ENCODE measurements around the gene C15orf61.

C15orf61 gene

DNA sequence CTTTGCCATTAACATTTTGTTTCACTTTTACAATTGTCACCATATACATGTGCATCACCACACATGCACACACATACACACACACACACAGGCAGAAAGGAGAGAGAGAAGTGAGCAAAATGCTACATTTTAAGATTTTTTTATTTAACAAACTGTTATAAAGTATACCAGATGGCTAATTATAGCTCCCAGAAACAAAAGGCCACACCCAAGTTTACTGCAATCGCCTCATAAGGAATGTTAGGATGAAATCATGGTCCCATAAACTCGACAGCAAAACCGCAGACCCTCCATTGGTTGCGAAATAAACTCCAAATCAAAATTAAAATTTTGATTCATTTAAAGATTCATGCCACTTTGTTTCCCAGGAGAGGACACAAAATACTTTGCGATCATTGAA is 16.1 kb upstream of the C15orf61 start:
- Histone ChIP-seq H3K4me1 (no peaks in the 10 kb centered on the region), H3K27ac (no peak overlapping the region), H3K4me3 (no peak overlapping the region), H3K9me3 (no peaks in the 10 kb centered on the region), H3K36me3 (peaks cover 0 to 6% (median 4%) of the 10 kb centered on the region in 3 donors), H3K27me3 (no peaks in the 10 kb centered on the region)
- TF ChIP-seq, protein P1, sequence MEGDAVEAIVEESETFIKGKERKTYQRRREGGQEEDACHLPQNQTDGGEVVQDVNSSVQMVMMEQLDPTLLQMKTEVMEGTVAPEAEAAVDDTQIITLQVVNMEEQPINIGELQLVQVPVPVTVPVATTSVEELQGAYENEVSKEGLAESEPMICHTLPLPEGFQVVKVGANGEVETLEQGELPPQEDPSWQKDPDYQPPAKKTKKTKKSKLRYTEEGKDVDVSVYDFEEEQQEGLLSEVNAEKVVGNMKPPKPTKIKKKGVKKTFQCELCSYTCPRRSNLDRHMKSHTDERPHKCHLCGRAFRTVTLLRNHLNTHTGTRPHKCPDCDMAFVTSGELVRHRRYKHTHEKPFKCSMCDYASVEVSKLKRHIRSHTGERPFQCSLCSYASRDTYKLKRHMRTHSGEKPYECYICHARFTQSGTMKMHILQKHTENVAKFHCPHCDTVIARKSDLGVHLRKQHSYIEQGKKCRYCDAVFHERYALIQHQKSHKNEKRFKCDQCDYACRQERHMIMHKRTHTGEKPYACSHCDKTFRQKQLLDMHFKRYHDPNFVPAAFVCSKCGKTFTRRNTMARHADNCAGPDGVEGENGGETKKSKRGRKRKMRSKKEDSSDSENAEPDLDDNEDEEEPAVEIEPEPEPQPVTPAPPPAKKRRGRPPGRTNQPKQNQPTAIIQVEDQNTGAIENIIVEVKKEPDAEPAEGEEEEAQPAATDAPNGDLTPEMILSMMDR (IDR thresholded peaks at IDR 0.05) = no peak
- no peak for DNase-seq
- intact Hi-C loops (cut with DNase I; ENCODE audit: low total_unique reads) = no loop called here

GRCh38 chr15:67505675-67506572 is 15.0 kb upstream of the C15orf61 start:
- intact Hi-C loops (cut with DNase I; ENCODE audit: low total_unique reads) = no loop called here
- DNase-seq = no peak
- peaks cover 0 to 6% (median 4%) of the 10 kb centered on the region in 3 donors for H3K36me3 ChIP-seq
- no peaks in the 10 kb centered on the region for H3K9me3 ChIP-seq
- no peak overlapping the region for H3K4me3 ChIP-seq
- H3K27ac ChIP-seq = no peak overlapping the region
- TF ChIP-seq, protein P1 (IDR thresholded peaks at IDR 0.05) = no peak
- H3K4me1 ChIP-seq = no peaks in the 10 kb centered on the region
- H3K27me3 ChIP-seq = no peaks in the 10 kb centered on the region

DNA sequence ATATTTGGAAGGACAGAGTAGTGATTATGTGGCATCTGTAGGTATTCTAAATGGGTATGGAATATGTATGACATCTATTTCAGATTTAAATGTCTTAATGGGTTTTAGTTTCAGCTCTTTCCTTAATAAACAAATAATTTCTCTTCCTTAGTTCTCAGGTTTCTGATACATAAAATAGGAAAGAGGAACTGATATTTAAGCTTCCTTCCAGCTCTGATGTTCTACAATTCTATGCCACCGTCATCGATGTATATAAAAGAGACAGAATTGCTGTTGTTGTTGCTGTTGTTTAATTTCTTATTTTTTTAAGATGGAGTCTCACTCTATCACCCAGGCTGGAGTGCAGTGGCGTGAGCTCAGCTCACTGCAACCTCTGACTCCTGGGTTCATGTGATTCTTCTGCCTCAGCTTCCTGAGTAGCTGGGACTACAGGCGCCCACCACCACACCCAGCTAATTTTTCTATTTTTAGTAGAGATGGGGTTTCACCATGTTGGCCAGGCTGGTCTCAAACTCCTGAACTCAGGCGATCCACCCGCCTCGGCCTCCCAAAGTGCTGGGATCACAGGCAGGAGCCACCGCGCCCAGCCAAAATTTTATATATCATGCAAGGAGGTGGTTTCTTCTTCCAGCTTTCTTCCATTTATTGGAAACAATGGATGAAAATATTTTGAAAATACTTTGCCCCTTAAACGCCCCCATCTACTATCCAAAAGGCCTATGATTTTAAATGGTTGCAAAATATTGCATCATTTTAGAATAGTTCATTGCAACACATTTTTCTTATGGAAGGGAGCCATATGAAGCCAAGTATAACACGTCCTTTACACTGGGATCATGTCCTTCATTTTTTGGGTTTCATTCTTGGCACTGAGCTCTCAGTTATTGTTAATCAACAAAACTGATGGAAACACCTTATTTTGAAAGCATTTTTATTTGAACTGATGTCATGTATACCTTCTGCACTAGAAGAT is 13.9 kb upstream of the C15orf61 start:
- H3K27ac ChIP-seq = no peak overlapping the region
- TF ChIP-seq, protein P1 (IDR thresholded peaks at IDR 0.05) = no peak
- intact Hi-C loops (cut with DNase I; ENCODE audit: low total_unique reads) = no loop called here

GRCh38 chr15:67508407-67508806 is 12.5 kb upstream of the C15orf61 start:
- intact Hi-C loops (cut with DNase I; ENCODE audit: low total_unique reads) = no loop called here

More for the DNA sequence above, 13.9 kb upstream of the C15orf61 start:
- Histone ChIP-seq H3K36me3 (peaks cover 0 to 7% (median 4%) of the 10 kb centered on the region in 3 donors), H3K27me3 (no peaks in the 10 kb centered on the region), H3K4me1 (no peaks in the 10 kb centered on the region), H3K4me3 (no peak overlapping the region), H3K9me3 (no peaks in the 10 kb centered on the region)
- no peak for DNase-seq

GRCh38 chr15:67509918-67510317 is 11.0 kb upstream of the C15orf61 start:
- intact Hi-C loops (cut with DNase I; ENCODE audit: low total_unique reads) = no loop called here
- Histone ChIP-seq H3K4me1 (no peaks in the 10 kb centered on the region), H3K4me3 (no peak overlapping the region), H3K36me3 (peaks cover 11 to 35% (median 18%) of the 10 kb centered on the region in 3 donors), H3K9me3 (no peaks in the 10 kb centered on the region), H3K27me3 (no peaks in the 10 kb centered on the region), H3K27ac (no peak overlapping the region)
- TF ChIP-seq, protein P1 (IDR thresholded peaks at IDR 0.05) = no peak
- no peak for DNase-seq

More at GRCh38 chr15:67508407-67508806, 12.5 kb upstream of the C15orf61 start:
- H3K36me3 ChIP-seq = peaks cover 4 to 20% (median 5%) of the 10 kb centered on the region in 3 donors
- TF ChIP-seq, protein P1 (IDR thresholded peaks at IDR 0.05) = no peak
- H3K9me3 ChIP-seq = no peaks in the 10 kb centered on the region
- no peak for DNase-seq
- H3K4me3 ChIP-seq = no peak overlapping the region
- H3K27ac ChIP-seq = no peak overlapping the region
- H3K4me1 ChIP-seq = no peaks in the 10 kb centered on the region
- H3K27me3 ChIP-seq = no peaks in the 10 kb centered on the region
